Measurements from ENCODE around the gene CST3.
"Not testable (repeated sequence)": the region's sequence is repeated elsewhere in the genome, so short reads cannot be mapped to it uniquely, and the experiment has no call there.

DNA sequence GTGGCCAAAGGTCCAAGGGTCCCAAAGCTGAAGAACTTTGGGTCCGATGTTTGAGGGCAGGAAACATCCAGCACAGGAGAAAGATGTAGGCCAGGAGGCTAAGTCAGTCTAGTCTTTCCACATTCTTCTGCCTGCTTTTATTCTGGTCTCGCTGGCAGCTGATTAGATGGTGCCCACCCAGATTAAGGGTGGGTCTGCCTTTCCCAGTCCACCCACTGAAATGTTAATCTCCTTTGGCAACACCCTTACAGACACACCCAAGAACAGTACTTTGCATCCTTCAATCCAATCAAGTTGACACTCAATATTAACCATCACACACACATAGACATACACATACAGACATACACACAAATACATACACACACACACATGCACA, 21.8 kb upstream of the CST3 start:
- TF ChIP-seq CTCF (IDR thresholded peaks at IDR 0.05); EP300 (IDR thresholded peaks at IDR 0.05; ENCODE audit: low read depth); POLR2A (IDR thresholded peaks at IDR 0.05): not testable (repeated sequence)
